ENCODE results near the gene MTA1. TPM values are rescaled to one million over a fixed set of nuclear protein-coding genes. Genes with fewer than 3 reads are reported as not detected.

The MTA1 gene
- total and polyA plus RNA-seq, 2 donors: 32.5 to 80.8 TPM

DNA sequence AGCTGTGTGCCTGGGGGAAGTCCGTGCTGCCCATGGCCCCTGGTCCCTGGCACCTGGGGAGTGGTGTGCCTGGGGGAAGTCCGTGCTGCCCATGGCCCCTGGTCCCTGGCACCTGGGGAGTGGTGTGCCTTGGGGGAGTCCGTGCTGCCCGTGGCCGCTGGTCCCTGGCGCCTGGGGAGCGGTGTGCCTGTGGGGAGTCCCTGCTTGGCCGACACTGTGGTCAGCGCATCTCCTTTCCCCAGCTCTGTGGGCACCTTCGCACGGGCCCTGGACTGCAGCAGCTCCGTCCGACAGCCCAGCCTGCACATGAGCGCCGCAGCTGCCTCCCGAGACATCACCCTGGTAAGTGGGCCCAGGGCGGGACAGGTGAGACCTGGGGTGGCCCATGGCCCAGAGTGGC is 40.5 kb downstream of the MTA1 start:
- H3K27me3 ChIP-seq (ENCODE audit: control insufficient read depth in 2 of 2, insufficient read depth in 1 of 2, low read length in 1 of 2): no peaks in the 10 kb centered on the region
- no peaks in the 10 kb centered on the region for H3K9me3 ChIP-seq (ENCODE audit: control insufficient read depth in 2 of 2, insufficient read depth in 1 of 2, low read length in 1 of 2)
- DNase-seq (ENCODE audit: low read depth in 6 of 9, low spot score in 9 of 9): no peak
- H3K4me1 ChIP-seq (ENCODE audit: control insufficient read depth in 2 of 2, insufficient read depth in 2 of 2, low read length in 2 of 2): no peaks in the 10 kb centered on the region
- no peak overlapping the region for H3K27ac ChIP-seq (ENCODE audit: low read depth in 1 of 2, low read length in 1 of 2)
- no peak overlapping the region for H3K4me3 ChIP-seq (ENCODE audit: low read length in 2 of 2)
- peaks cover 65 to 80% of the 10 kb centered on the region in 2 donors for H3K36me3 ChIP-seq (ENCODE audit: control insufficient read depth in 2 of 2, insufficient read depth in 2 of 2, low read length in 1 of 2)
- 98% methylated on average over 17 of the region's 17 CpGs for WGBS

DNA sequence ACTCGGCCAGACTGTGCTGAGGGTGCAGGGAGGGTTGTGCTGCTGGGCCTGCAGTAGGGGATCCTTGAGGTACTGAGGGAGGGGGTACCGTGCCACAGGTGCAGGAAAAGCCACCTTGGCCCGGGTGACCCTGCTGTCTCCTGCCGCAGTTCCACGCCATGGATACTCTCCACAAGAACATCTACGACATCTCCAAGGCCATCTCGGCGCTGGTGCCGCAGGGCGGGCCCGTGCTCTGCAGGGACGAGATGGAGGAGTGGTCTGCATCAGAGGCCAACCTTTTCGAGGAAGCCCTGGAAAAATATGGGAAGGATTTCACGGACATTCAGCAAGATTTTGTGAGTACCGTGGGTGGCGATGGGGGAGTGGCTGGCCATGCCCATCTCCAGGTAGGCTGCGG is 41.0 kb downstream of the MTA1 start:
- Histone ChIP-seq H3K4me3 (ENCODE audit: low read length in 2 of 2) (no peak overlapping the region), H3K9me3 (ENCODE audit: control insufficient read depth in 2 of 2, insufficient read depth in 1 of 2, low read length in 1 of 2) (no peaks in the 10 kb centered on the region), H3K27ac (ENCODE audit: low read depth in 1 of 2, low read length in 1 of 2) (no peak overlapping the region), H3K36me3 (ENCODE audit: control insufficient read depth in 2 of 2, insufficient read depth in 2 of 2, low read length in 1 of 2) (peaks cover 65 to 80% of the 10 kb centered on the region in 2 donors), H3K27me3 (ENCODE audit: control insufficient read depth in 2 of 2, insufficient read depth in 1 of 2, low read length in 1 of 2) (no peaks in the 10 kb centered on the region), H3K4me1 (ENCODE audit: control insufficient read depth in 2 of 2, insufficient read depth in 2 of 2, low read length in 2 of 2) (no peaks in the 10 kb centered on the region)
- 97% methylated on average over 17 of the region's 17 CpGs for WGBS
- no peak for DNase-seq (ENCODE audit: low read depth in 6 of 9, low spot score in 9 of 9)

DNA sequence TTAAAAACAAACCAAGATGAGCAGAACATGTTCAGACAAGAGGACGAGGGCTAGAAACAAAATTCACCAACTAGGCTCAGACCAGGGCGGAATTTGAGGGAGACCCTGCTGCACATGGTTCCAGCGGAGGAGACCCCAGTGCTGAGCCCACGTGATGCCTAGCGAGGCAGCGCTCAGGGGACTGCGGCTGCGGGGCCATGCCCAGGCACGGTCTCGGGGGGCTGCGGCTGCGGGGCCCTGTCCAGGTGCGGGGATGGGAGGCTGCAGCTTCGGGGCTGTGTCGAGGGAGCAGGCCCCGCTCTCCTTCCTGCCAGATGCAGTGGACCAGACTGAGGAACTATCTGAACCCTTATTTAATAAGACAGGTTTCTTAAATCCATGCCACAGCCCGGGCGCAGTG is 42.3 kb downstream of the MTA1 start:
- H3K36me3 ChIP-seq (ENCODE audit: control insufficient read depth in 2 of 2, insufficient read depth in 2 of 2, low read length in 1 of 2): peaks cover 53 to 80% of the 10 kb centered on the region in 2 donors
- DNase-seq (ENCODE audit: low read depth in 6 of 9, low spot score in 9 of 9): no peak
- 94% methylated on average over 18 of the region's 18 CpGs for WGBS

DNA sequence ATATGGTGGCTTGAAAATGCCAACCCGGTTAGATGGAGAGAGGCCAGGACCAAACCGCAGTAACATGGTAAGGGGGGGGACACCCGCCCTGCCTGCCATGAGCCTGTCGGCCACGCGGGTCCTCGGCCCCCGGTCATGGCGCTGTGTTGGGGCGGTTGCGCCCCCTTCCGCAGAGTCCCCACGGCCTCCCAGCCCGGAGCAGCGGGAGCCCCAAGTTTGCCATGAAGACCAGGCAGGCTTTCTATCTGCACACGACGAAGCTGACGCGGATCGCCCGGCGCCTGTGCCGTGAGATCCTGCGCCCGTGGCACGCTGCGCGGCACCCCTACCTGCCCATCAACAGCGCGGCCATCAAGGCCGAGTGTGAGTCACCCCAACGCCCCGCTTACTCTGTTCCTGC is 44.9 kb downstream of the MTA1 start:
- H3K27ac ChIP-seq (ENCODE audit: low read depth in 1 of 2, low read length in 1 of 2): no peak overlapping the region
- no peaks in the 10 kb centered on the region for H3K4me1 ChIP-seq (ENCODE audit: control insufficient read depth in 2 of 2, insufficient read depth in 2 of 2, low read length in 2 of 2)
- H3K36me3 ChIP-seq (ENCODE audit: control insufficient read depth in 2 of 2, insufficient read depth in 2 of 2, low read length in 1 of 2): peaks cover 56 to 89% of the 10 kb centered on the region in 2 donors
- DNase-seq (ENCODE audit: low read depth in 6 of 9, low spot score in 9 of 9): no peak
- H3K27me3 ChIP-seq (ENCODE audit: control insufficient read depth in 2 of 2, insufficient read depth in 1 of 2, low read length in 1 of 2): no peaks in the 10 kb centered on the region
- 96% methylated on average over 33 of the region's 33 CpGs for WGBS
- H3K9me3 ChIP-seq (ENCODE audit: control insufficient read depth in 2 of 2, insufficient read depth in 1 of 2, low read length in 1 of 2): no peaks in the 10 kb centered on the region
- no peak overlapping the region for H3K4me3 ChIP-seq (ENCODE audit: low read length in 2 of 2)

More for the DNA sequence above, 42.3 kb downstream of the MTA1 start:
- no peak overlapping the region for H3K27ac ChIP-seq (ENCODE audit: low read depth in 1 of 2, low read length in 1 of 2)
- no peaks in the 10 kb centered on the region for H3K9me3 ChIP-seq (ENCODE audit: control insufficient read depth in 2 of 2, insufficient read depth in 1 of 2, low read length in 1 of 2)
- H3K27me3 ChIP-seq (ENCODE audit: control insufficient read depth in 2 of 2, insufficient read depth in 1 of 2, low read length in 1 of 2): no peaks in the 10 kb centered on the region
- no peaks in the 10 kb centered on the region for H3K4me1 ChIP-seq (ENCODE audit: control insufficient read depth in 2 of 2, insufficient read depth in 2 of 2, low read length in 2 of 2)
- no peak overlapping the region for H3K4me3 ChIP-seq (ENCODE audit: low read length in 2 of 2)

DNA sequence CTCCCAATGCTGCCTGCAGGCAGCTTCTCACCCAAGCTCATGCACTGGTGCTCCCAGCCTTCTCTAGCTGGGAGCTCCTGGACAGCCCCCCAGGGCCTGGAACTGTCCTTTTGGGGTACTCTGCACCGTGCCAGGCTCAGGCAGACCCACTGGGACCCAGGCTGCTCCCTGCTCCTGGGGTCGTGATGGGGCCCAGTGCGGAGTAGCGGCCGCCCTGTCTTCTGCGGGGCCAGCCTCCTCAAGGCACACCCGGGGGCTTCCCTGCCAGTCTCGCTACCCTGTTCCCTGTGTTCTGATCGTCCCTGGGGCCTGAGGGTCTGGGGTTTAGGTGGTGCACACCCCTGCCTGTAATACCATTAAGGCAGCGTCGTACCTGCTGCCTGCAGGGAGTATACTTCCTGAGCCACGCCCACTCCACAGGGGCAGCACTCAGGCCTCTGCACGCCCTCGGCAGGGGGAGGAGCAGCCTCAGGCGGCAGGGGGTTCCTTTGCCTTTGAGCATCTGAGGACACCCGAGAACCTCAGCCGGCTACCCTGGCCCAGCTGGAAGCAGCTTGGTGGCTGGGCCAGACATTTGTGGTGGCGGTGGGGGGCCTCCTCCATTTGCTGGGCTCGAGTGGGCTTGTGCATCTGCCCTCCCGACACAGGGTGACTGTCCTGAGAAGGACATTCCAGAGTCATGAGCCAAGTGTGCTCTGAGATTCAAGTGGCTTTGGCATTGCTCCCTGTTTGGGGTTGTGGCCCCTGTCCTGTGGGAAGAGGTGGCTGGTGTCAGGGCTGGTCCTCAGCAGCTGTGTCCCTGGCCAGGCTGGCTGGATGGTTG is 45.8 kb downstream of the MTA1 start:
- no peak overlapping the region for H3K4me3 ChIP-seq (ENCODE audit: low read length in 2 of 2)
- H3K27ac ChIP-seq (ENCODE audit: low read depth in 1 of 2, low read length in 1 of 2): peak overlapping the region in 1 of 2 donors; percentile 31
- DNase-seq (ENCODE audit: low read depth in 6 of 9, low spot score in 9 of 9): no peak
- WGBS: 96% methylated on average over 20 of the region's 20 CpGs
- no peaks in the 10 kb centered on the region for H3K27me3 ChIP-seq (ENCODE audit: control insufficient read depth in 2 of 2, insufficient read depth in 1 of 2, low read length in 1 of 2)
- no peaks in the 10 kb centered on the region for H3K4me1 ChIP-seq (ENCODE audit: control insufficient read depth in 2 of 2, insufficient read depth in 2 of 2, low read length in 2 of 2)
- H3K36me3 ChIP-seq (ENCODE audit: control insufficient read depth in 2 of 2, insufficient read depth in 2 of 2, low read length in 1 of 2): peaks cover 62 to 92% of the 10 kb centered on the region in 2 donors
- no peaks in the 10 kb centered on the region for H3K9me3 ChIP-seq (ENCODE audit: control insufficient read depth in 2 of 2, insufficient read depth in 1 of 2, low read length in 1 of 2)

DNA sequence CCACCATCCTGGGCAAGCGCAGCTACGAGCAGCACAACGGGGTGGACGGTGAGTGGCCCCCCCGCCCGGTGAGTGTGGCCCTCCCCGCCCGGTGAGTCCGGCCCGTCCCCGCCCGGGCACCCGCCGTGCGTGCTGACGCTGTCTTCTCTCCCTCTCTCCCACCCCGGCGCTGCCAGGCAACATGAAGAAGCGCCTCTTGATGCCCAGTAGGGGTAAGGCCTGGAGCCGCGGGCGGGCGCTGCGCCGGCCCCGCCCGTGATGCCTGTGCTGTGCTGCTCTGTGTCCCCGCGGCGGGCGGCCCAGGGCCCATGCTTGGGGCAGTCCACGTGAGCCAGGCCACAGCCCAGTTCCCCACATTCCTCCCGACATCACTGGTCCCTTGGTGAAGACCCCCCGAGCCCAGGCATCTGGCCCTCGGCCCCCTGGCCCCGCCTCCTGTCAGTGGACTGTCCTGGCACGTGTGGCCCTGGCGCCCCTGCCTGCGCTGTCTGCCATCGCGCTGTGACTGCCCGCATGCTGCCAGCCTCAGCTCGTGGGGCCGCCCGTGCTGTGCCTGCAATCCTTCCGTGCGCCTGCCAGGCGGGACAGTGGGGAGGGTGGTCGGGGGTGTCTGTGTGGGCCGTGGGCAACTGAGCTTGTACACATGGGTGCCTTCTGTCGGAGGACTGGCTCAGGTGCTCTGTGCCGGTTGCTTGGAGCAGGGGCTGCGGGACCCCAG is 47.1 kb downstream of the MTA1 start:
- peaks cover 55 to 85% of the 10 kb centered on the region in 2 donors for H3K36me3 ChIP-seq (ENCODE audit: control insufficient read depth in 2 of 2, insufficient read depth in 2 of 2, low read length in 1 of 2)
- 98% methylated on average over 53 of the region's 53 CpGs for WGBS
- no peak overlapping the region for H3K4me3 ChIP-seq (ENCODE audit: low read length in 2 of 2)
- H3K27me3 ChIP-seq (ENCODE audit: control insufficient read depth in 2 of 2, insufficient read depth in 1 of 2, low read length in 1 of 2): no peaks in the 10 kb centered on the region
- H3K27ac ChIP-seq (ENCODE audit: low read depth in 1 of 2, low read length in 1 of 2): no peak overlapping the region
- H3K4me1 ChIP-seq (ENCODE audit: control insufficient read depth in 2 of 2, insufficient read depth in 2 of 2, low read length in 2 of 2): no peaks in the 10 kb centered on the region
- no peaks in the 10 kb centered on the region for H3K9me3 ChIP-seq (ENCODE audit: control insufficient read depth in 2 of 2, insufficient read depth in 1 of 2, low read length in 1 of 2)
- no peak for DNase-seq (ENCODE audit: low read depth in 6 of 9, low spot score in 9 of 9)

DNA sequence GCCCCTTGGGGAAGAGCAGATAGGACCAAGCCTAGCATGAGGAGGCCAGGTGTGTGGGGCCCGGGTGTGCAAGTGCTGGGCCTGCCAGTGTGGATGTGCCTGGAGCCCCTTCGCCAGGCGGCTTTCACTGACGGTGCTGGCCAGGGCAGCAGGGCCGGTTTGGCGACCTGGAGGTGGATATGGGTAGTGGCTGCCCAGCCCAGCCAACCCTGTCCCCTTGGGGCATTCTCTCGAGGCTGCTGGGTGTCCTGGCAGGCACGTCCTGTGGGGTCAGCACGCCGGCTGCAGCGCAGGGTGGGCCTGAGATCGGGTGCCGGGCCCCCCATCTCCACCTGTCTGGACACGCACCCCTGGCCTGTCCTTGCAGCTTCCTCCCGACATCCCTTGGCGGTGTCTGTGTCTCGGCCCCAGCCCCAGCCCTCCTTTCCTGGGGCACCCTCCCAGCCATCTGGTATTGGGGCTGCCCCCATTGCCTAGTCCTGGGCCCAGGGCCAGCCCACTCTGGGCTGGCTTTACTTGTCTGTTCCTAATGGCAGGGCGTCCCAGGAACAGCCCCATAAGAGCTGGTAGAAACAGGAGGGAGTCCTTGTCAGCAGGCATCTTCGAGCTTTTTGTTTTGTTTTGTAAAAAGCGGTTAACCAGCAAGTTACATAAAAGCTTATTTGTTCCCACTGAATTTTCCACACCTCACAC is 47.8 kb downstream of the MTA1 start:
- DNase-seq (ENCODE audit: low read depth in 6 of 9, low spot score in 9 of 9): no peak
- Histone ChIP-seq H3K9me3 (ENCODE audit: control insufficient read depth in 2 of 2, insufficient read depth in 1 of 2, low read length in 1 of 2) (no peaks in the 10 kb centered on the region), H3K36me3 (ENCODE audit: control insufficient read depth in 2 of 2, insufficient read depth in 2 of 2, low read length in 1 of 2) (peaks cover 53 to 78% of the 10 kb centered on the region in 2 donors), H3K27ac (ENCODE audit: low read depth in 1 of 2, low read length in 1 of 2) (no peak overlapping the region), H3K27me3 (ENCODE audit: control insufficient read depth in 2 of 2, insufficient read depth in 1 of 2, low read length in 1 of 2) (peaks cover 0 to 5% of the 10 kb centered on the region in 2 donors), H3K4me1 (ENCODE audit: control insufficient read depth in 2 of 2, insufficient read depth in 2 of 2, low read length in 2 of 2) (no peaks in the 10 kb centered on the region), H3K4me3 (ENCODE audit: low read length in 2 of 2) (no peak overlapping the region)
- 95% methylated on average over 20 of the region's 20 CpGs for WGBS

DNA sequence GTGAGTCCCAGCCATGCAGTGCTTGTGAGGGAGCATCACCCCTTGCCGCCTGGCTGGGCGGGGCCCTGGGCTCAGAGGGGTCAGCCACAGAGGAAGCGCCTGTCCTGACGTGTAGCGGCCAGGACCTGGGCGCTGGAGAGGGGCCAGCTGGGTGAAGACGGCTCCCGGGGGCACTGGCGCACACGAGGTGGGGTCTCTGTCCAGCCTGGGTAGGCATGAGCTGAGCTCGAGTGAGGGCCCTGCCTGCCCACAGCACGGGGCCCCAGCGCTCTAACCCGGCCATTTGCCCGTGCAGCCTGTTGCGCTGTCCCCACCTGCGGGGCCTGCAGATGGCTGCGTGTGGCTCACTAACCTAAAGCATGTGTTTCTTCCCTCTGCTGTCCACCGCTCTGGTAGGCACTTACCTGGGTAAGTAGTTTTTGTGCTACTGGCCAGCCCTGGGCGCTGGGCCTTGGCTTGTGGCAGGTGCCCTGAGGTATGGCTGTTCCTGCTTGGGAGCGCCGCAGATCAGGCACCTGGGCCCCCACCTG is 48.4 kb downstream of the MTA1 start:
- Histone ChIP-seq H3K4me3 (ENCODE audit: low read length in 2 of 2) (no peak overlapping the region), H3K36me3 (ENCODE audit: control insufficient read depth in 2 of 2, insufficient read depth in 2 of 2, low read length in 1 of 2) (peaks cover 51 to 73% of the 10 kb centered on the region in 2 donors), H3K27me3 (ENCODE audit: control insufficient read depth in 2 of 2, insufficient read depth in 1 of 2, low read length in 1 of 2) (peaks cover 4 to 11% of the 10 kb centered on the region in 2 donors), H3K4me1 (ENCODE audit: control insufficient read depth in 2 of 2, insufficient read depth in 2 of 2, low read length in 2 of 2) (no peaks in the 10 kb centered on the region), H3K9me3 (ENCODE audit: control insufficient read depth in 2 of 2, insufficient read depth in 1 of 2, low read length in 1 of 2) (no peaks in the 10 kb centered on the region), H3K27ac (ENCODE audit: low read depth in 1 of 2, low read length in 1 of 2) (no peak overlapping the region)
- WGBS: 96% methylated on average over 22 of the region's 22 CpGs
- DNase-seq (ENCODE audit: low read depth in 6 of 9, low spot score in 9 of 9): no peak
